ENCODE results near the gene CTXN3.

The CTXN3 gene

DNA sequence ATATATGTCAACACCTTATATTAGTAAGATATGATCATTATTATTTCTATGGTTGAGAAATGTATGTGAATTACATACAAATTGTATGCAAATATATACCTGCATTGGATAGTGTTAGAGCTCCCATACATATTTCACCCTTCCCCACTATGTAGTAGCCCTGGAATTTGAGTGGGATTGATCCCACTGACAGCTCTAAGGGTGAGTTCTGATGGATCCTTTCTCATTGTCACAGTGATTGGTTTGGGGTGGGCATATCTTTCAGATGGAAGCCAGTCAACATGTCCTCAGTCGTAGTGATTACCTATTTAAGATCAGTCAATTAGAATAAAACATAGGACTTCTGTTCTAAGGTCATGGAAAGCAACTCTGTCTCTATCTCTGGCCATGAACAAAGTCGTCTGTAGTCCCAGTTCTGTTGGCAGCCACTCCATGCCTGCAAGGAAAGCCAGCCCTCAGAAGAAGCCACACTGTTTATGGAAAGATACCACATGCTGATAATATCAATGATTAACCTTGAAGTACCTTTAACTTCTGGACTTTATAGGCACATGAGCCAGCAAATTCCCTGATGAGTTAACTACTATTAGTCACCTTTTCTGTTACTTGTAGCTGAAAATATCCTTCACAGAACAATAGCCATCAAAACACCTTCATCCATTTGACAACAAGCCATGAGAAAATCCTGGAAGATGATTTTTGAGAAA lies 49.2 kb downstream of the CTXN3 start:
- DNase-seq (ENCODE audit: low read depth in 2 of 2): no peak

DNA sequence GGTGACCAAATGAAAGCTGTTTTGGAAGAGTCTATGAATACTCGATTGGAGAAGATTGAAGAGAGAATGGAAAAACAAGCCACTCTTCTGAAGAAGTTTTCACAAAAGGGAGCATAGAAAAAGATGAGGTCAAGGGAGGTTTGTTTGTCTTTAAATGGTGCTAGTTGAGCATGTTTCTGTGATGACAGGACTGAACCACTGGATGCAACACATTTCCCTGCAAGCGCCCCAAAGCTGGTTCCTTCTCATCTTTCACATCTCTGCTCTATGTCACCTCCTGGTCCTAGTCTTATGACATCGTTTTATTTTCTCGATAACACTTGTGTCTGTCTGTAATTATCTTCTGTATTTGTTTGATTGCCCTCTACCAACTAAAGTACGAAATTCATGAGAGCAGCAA lies 50.5 kb downstream of the CTXN3 start:
- no peak for DNase-seq (ENCODE audit: low read depth in 2 of 2)

DNA sequence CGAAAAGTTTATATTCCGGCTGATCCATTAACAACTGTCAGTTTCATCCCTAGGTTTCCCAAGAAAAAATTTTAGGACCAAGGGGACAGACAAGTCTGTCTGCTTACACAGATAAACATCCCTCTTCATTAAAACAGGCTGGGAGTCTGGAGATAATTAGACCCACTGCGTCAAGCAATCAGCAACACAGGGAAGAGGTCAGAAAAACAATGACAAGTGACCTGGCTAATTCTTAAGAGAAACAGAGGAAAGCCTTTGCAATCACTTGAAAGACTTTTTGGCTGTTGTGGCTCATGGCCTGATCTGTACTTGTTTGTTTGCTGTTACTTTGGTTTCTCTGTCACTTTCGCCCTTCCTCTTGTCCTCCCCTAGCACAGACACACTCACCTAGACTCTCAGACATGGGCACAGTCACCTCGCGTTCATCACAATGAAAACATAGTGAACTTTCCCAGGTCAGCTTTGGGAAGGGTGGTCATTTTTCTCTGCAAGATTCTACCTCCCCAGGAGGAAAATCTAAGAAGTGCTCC lies 51.4 kb downstream of the CTXN3 start:
- no peak for DNase-seq (ENCODE audit: low read depth in 2 of 2)

DNA sequence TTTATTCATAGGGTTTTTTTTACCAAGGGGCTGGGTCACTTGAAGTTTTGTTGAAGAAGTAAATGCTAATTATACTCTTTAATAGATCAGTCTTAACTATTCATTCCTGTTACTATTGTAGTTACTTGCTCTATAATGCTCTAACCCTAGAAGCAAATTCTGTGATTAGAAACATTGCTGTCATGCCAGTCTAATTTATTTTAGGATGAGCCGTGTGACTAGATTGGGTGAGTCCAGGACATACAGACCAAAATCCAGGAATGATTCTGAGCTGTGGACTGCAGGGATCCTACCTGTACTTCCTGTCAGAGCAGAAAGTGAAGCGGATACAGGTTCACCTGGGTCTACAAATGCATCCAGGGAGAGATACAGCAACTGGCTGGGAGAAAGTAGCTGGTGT lies 53.6 kb downstream of the CTXN3 start:
- DNase-seq (ENCODE audit: low read depth in 2 of 2): no peak

DNA sequence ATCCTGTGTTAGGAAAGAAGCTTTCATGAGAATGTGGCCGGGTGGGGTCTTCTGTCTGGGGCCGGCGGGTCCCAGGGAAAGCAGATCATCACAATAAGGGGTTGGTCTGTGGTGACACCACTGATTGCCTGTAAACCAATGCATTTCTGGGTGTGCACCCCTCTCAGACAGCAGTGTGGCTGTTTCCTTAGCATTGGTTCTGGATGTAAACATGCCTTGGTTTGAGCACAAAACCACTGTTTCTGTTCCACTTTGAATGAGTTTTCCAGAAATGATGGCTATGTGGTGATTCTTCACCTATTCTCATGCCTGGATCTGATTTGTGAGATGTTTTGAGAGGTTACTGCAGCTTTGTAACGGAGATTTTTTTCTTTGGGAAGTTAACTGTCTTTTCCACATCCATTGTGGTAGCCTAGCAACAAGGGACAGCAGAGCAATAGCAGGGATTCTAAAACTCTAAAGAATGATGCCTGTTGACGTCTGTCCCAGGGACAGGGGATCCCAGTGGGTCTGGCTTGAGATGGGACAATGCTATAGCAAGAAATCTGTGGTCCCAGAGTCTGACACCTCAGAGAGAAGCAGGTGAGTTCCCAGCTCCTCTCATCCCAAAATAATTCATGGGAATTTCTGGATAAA lies 54.2 kb downstream of the CTXN3 start, which contains the start of gene CCDC192:
TSS of gene CCDC192 (plus strand) at position 466 of the 636 bp plus-strand sequence. CDS start at position 521, 55 bp downstream.
- DNase-seq (ENCODE audit: low read depth in 2 of 2): no peak

DNA sequence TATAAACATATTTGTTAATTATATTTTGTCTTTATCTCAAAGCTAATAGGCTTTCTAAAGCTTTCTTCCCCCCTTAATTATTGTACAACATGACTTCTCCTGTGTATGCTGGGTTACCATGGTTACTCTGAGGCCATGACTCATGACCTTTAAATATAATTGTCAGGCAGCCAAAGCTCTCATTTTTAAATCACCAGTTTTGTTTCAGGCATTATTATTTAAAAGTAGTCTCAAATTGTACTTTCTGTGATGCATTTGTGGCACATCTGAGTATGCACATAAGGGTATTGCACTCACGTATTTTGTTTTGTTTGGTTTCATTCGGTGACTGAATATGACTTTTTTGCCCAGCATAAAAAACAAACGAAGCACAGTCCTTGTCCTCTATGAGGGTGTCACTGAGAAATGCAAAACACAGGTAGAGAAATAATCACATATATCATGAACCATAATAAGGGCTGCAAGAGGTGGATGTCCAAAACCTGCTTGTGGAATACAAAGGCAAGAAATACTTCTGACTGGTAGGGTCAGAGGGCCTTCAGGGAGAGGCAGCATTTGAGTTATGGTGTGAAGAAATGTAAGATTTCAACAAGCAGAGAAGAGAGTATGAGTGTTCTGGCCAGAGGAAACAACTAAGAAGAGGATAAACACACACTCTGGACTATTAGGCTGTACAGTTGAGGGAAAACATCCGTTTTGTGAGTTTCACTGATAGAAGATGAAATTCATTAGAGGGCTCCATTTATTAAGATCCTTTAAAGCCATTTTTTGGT lies 56.4 kb downstream of the CTXN3 start:
- no peak for DNase-seq (ENCODE audit: low read depth in 2 of 2)

DNA sequence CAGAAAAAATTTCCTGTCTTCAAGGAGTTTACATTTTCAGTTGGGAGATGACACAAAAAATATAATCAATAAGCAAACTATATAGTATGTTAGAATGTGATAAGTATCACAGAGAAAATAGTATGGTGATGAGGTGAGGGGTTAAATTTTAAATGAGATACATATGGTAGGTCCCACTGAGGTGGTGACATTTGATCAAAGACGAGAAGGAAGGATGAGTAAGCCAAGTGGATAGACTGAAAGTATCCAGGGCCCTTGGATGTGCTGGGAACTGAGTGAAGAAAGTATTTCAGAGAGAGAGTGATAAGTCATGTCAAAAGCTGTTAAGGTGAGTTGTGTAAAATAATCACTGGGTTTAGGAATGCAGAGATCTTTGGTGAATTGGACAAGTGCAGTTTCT lies 57.8 kb downstream of the CTXN3 start:
- DNase-seq (ENCODE audit: low read depth in 2 of 2): no peak

DNA sequence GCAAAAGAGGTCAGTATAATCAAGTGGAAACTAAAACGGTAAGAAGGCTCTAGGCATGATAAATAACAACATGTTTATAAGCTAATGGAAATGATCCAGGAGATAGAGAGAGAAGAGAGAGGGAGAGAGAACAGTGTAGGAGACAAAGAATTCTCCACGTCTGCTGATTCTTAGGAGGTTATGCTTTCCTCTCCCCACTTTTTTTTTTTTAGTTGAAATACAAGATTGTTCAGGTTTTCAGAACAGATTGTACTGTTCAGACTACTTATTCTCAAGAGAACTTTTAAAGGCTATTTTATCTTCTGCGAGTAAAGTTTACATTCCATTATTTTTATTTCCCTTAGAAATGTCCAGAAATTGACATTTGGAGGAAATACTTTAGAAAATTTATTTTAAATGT lies 58.3 kb downstream of the CTXN3 start:
- DNase-seq (ENCODE audit: low read depth in 2 of 2): no peak
